CD4-positive, alpha-beta T cell treated with Interleukin-10 for 1 hour (primary cell): ENCODE data around the gene CKM.

Experiments used
- DNase-seq: peaks from one replicate; pipeline ENCODE4 v3.0.0-alpha.2; 2020

Gene CKM

GRCh38 chr19:45322744-45323281, at the start of gene CKM:
CKM (minus strand) TSS chr19:45322875; CDS start chr19:45319713, 3,162 bp downstream.
- no peak for DNase-seq

- DNase-seq: peak; percentile 100
Measured at GRCh38 chr19:45370410-45371204, 47.9 kb upstream of the CKM start, which contains the start of gene ERCC2. ERCC2 (minus strand) TSS chr19:45370573; CDS start chr19:45370540, 33 bp downstream.

GRCh38 chr19:45368737-45369340, 46.2 kb upstream of the CKM start:
- DNase-seq: no peak

GRCh38 chr19:45368127-45368526, 45.5 kb upstream of the CKM start:
- no peak for DNase-seq

- no peak for DNase-seq
Measured at GRCh38 chr19:45364696-45365095, 42.0 kb upstream of the CKM start.

GRCh38 chr19:45363861-45364459, 41.3 kb upstream of the CKM start:
- DNase-seq: no peak

- DNase-seq: no peak
Measured at GRCh38 chr19:45362291-45362690, 39.6 kb upstream of the CKM start.

- DNase-seq: no peak
Measured at GRCh38 chr19:45361608-45362007, 38.9 kb upstream of the CKM start.

GRCh38 chr19:45358213-45358792, 35.6 kb upstream of the CKM start:
- DNase-seq: no peak

GRCh38 chr19:45357445-45357783, 34.7 kb upstream of the CKM start:
- no peak for DNase-seq

- no peak for DNase-seq
Measured at GRCh38 chr19:45356760-45357444, 34.2 kb upstream of the CKM start.

- DNase-seq: no peak
Measured at GRCh38 chr19:45355910-45356309, 33.2 kb upstream of the CKM start.

- DNase-seq: no peak
Measured at GRCh38 chr19:45355402-45355801, 32.7 kb upstream of the CKM start.

GRCh38 chr19:45354241-45354842, 31.7 kb upstream of the CKM start:
- DNase-seq: no peak

- no peak for DNase-seq
Measured at GRCh38 chr19:45352914-45353796, 30.5 kb upstream of the CKM start.

GRCh38 chr19:45352471-45352870, 29.8 kb upstream of the CKM start:
- DNase-seq: no peak

- no peak for DNase-seq
Measured at GRCh38 chr19:45352062-45352461, 29.4 kb upstream of the CKM start.

- DNase-seq: no peak
Measured at GRCh38 chr19:45351401-45351952, 28.8 kb upstream of the CKM start.

- no peak for DNase-seq
Measured at GRCh38 chr19:45350477-45351058, 27.9 kb upstream of the CKM start.

GRCh38 chr19:45349430-45349941, 26.8 kb upstream of the CKM start:
- DNase-seq: no peak

GRCh38 chr19:45349126-45349415, 26.4 kb upstream of the CKM start:
- no peak for DNase-seq
